GM19452 (cell line): ENCODE measurements around the gene SYNGR4.
"Not testable (repeated sequence)": the region's sequence is repeated elsewhere in the genome, so short reads cannot be mapped to it uniquely, and the experiment has no call there.

Experiments
- ATAC-seq: cut with Tn5 transposase; IDR thresholded peaks from one replicate; pipeline ENCODE4 v1.9.1; 2021; ENCODE audit not compliant: unreplicated experiment

The SYNGR4 gene

DNA sequence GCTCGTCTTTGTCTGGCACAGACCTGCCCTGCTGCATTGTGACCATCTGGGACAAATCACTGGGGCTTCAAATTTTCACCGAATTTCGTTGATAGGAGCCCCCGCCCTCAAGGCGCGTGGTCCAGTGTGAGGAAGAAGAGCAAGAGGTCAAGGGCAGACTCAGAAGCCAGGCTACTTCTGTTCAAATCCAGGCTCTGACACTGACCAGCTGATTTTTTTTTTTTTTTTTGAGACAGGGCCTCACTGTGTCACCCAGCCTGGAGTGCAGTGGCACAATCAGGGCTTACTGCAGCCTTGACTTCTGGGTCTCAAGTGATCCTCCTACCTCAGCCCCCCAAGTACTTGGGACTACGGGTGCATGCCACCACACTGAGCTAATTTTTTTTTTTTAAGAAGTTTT, 7.2 kb downstream of the SYNGR4 start:
- no peak for ATAC-seq

DNA sequence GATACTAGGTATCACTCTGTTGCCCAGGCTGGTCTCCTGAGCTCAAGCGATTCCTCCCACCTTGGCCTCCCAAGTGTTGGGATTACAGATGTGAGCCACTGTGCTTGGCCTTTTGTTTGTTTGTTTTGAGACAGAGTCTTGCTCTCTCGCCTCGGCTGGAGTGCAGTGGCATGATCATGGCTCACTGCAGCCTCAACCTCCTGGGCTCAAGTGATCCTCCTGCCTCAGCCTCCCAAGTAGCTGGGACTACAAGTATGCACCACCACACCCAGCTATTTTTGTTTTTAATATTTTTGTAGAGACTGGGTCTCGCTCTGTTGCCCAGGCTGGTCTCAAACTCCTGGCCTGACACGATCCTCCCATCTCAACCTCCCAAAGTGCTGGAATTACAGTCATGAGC, 7.6 kb downstream of the SYNGR4 start:
- ATAC-seq, result not testable (repeated sequence)

DNA sequence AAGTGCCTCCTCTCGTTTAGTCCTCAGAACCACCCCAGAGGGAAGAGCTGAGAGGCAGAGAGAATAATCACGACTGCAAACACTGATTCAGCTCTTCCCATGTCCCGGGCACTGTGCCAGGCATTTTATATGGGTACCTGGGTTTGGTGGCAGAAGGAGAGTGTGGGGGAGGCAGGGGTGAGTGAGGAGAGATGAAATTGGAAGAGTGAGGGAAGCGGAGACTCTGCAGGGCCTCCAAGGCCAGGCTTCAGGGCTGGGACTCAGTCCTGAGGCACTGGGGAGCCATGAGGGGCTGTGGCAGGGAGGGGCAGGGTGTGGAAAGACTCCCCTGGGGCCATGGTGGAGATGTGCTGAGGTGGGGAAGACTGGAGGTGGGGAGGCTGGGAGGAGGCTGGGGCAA, 8.7 kb downstream of the SYNGR4 start:
- ATAC-seq, result no peak

DNA sequence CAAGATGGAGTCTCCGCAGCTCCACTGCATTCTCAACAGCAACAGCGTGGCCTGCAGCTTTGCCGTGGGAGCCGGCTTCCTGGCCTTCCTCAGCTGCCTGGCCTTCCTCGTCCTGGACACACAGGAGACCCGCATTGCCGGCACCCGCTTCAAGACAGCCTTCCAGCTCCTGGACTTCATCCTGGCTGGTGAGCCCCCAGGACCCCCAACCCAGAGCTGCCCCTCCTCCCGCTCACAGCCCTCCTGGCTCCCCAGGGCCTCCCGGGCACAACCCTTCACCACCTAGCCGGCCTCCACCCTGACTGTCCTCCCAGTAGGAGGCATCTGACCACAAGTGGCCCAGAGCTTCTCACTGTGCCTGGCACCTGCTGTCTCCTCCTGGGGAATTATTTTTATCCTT, 9.4 kb downstream of the SYNGR4 start:
- no peak for ATAC-seq

DNA sequence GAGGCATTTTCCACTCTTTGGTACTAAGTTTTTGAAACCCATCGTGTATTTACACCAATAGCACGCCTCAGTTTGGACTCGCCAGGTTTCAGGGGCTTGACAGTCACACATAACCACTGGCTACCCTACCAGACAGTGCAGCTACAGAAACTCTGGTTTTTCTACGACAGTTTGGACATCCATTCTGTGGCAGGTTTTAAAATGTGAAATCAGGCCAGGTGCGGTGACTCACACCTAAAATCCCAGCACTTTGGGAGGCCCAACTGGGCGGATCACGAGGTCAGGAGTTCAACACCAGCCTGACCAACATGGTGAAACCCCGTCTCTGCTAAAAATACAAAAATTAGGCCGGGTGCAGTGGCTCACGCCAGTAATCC, 14.0 kb downstream of the SYNGR4 start:
- ATAC-seq, result no peak

DNA sequence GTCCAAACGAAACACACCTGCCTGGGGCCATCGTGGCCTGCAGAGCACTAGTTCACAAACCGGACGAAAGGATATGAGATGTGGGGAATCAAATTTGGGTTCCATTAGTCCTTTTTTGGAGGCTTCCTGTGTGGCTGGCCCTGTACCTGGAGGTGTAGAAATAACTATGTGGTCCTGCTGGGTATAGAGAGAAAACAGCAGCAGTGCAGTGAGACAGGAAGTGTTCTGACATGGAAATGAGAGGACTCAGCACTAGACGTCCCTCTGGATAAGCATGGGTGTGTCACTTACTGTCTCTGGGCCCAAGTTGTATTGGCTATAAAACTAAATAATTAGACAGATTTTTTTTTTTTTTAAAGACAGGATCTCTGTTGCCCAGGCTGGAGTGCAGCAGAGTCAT, 14.9 kb downstream of the SYNGR4 start:
- ATAC-seq, result no peak

DNA sequence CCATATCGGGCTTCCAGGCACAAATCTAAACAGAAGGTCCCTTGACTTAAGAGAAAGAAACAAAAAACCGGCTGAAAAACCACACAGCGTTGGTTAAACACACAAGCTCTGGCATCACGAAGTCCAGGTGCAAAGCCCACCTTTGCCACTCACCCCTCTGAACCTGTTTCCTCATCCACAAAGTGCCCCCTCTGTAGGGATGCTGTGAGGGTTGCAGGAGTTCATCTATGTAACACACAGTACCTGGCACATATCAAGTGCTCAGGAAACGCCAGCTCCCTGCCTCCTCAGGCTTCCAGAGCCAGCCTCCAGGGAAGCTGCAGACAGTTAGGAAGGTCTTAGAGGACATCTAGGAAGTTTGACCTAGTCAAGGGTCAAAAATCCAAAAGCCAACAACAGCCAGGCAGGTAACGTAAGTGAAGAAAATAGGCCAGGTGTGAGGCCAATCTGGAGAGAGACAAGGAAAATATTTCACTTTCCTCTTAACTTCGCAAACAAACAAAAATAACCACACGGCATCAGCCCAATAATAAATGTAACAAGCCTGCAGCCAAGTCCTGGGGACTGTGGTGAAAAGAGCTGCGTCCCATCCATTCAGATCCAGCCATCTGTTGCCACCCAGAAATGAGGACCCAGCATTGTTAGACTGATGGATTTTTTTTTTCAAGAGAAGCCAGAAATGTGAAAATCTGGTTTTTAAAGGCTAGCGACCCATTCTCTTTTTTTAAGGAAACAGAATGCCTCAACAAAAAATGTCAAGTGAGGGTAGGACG, 17.2 kb downstream of the SYNGR4 start:
- no peak for ATAC-seq

DNA sequence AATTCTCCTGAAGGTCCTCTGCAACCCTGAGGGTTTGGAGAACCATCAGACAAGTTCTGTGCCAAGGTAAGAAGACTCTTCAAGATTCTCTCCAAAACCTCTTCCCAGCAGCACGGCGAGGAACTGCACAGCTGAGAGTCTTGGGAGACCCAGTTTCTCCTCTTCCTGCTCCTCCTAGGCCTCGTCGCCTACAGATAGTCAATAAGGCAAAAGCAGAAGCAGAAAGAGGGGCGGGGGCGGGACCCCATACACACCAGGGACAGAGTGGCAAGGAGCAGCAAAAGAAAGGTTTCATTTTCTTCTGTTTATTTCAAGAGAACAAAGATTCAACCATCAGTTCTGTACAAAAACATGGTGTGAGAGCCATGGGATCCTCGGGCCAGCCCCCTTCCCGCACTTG, 18.1 kb downstream of the SYNGR4 start:
- no peak for ATAC-seq

DNA sequence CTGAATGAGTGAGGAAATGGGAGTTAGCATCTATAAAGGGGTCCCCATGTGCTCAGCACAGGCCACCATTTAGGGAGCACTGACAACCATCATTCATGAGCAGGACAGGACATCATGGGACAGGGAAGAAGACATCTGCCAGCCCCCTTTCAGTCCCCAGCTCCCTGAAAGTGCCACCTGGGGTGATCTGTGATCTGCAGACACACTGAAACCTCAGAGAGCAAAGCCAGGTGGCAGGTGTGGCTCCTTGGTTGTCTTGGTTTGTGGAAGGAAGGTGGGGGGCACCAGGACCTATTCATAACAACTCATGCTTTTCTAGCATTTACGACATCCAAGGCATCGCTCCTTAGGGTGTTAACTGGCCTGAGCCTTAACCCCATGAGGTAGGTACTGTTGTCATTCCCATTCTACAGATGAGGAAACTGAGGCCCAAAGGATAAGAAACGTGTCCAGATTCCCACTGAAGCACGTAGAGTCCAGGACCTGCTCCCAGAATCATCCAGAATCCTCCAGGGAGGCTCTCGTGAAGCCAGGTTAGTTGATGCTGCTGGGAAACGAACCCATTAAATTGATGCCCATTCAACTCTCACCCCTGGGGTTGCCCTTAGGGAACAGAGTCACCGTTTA, 21.4 kb downstream of the SYNGR4 start:
- ATAC-seq, result no peak

DNA sequence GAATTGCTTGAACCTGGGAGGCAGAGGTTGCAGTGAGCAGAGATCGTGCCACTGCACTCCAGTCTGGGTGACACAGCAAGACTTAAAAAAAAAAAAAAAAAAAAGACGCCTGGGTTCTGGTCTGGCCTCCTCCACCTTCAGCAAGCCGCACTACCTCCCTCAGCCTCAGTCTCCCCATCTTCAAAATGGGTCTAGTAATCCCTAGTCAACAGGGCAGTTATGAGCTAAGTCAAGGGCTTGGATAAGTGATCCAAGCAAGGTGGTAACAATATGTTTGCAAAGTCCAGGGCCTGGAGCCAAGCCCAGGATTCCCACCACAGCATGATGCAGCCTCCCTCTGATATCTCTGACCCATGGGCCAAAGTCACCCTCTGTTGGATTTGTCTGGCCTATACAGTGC, 22.8 kb downstream of the SYNGR4 start:
- no peak for ATAC-seq

DNA sequence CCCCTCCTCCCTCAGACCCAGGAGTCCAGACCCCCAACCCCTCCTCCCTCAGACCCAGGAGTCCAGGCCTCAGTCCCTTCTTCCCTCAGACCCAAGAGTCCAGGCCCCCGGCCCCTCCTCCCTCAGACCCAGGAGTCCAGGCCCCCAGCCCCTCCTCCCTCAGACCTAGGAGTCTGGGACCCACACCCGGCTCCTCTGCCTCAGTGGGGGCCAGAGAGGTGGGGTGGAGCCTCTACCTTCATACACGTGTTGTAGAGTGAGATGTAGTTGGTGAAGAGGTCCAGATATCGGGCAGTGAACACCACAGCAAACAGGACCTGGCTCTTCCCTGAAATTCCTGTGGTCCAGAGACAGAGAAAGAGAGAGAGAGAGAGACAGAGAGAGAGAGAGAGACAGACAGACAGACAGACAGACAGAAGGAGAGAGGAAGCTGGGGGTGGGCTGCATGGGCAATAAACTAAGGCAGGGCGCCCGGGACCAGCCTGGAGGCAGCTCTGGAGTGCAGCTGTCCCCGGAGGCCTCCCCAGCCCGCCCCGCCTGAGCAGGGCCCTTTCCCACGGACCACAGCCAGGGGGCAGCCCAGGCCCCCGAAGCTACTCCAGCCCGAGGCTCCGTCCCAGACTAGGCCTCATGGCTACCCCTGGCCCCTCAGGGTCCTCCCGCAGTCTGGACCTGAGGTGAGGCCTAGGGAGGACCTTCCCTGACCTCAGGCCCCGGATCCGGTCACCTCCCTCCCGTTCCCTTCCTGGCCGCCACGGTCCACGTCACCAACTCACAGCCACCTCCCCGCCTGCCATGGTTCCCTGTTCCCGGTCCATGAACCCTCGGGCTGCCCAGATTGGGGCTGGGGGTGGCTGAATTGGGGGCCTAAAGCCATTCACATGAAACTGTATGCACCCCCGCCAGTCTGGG, 26.3 kb downstream of the SYNGR4 start:
- no peak for ATAC-seq

DNA sequence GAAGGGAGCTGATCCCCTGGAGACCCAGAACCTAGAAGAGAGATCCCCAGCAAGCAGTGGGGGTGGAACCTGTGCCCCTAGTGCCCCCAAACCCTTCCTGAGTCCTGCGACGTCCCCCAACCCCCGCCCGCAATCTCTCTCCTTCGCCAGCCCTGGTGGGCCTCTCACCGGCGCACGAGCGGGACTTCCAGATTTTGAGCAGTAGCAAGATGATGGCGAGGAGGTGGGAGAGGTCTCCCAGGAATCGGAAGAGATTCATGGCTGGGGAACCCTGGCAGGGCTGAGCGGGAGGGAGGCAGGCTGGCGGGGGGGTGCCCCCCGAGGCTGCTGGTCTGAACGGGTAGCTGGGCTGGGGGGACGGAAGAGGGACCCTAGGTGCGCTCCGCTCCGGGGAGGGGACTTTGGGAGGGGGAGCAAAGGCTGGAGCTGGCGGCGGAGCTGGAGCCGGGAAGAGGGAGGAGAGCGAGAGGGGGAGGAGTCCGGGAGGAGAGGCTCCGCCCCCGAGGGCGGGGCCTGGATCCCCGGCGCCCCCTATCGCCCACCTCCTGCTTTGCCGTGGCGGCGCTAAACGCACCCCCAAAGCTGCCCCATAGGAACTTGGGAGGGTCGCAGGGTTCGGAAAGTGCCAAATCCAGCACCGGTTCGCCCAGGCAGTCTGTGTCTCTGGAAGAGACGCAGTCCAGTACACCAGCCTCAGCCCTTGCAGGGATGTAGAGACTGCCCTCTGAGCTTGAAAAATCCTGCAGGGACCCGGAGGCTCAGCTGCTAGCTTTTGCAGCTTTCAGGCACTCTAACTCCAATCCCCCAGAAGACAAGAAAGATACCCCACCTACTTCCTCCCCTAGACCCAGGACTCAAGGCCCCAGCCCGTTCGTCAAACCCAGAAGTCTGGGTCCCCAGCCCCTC, 27.2 kb downstream of the SYNGR4 start, which contains the start of gene KDELR1:
KDELR1 (minus strand) TSS at position 452 of the 906 bp plus-strand sequence; CDS start at position 259, 193 bp downstream.
- no peak for ATAC-seq

DNA sequence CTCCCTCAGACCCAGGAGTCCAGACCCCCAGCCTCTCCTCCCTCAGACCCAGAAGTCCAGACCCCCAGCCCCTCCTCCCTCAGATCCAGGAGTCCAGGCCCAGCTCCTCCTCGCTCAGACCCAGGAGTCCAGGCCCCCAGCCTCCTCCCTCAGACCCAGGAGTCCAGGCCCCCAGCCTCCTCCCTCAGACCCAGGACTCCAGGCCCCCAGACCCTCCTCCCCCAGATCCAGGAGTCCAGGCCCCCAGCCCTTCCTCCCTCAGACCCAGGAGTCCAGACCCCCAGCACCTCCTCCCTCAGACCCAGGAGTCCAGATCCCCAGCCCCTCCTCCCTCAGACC, 27.8 kb downstream of the SYNGR4 start:
- not testable (repeated sequence) for ATAC-seq

DNA sequence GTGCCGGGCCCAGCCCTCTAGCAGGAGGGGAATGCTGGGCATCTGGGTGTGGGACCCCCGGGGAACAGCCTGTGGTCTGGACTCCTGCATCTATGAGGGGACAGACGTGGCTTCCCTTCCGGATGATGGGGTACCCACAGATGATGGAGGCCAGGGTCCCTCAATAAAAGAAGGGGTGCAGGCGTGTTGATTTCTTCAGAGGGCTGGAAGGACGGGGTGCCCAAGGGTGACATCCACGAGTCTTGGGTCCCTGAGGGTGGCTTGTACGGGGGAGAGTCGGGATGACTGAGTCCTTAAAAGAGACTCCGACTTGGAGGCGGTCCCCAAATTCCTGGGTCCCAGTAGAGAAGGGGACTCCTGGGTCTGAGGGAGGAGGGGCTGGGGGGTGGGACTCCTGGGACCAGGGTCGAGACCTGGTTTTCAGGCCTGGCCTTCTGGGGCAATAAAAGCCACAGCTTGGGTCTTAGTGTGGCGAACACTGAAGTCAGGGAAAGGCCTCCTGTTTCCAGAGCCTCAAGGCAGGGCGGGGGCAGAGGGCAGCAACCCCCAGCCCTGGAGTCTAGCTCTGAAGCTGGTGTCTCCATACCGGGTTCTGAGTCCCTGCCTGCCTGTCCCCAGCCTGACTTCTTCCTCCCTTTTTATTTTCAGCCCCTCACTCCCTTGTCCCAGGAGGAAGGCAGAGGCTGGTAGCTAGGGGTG, 28.8 kb downstream of the SYNGR4 start:
- no peak for ATAC-seq

DNA sequence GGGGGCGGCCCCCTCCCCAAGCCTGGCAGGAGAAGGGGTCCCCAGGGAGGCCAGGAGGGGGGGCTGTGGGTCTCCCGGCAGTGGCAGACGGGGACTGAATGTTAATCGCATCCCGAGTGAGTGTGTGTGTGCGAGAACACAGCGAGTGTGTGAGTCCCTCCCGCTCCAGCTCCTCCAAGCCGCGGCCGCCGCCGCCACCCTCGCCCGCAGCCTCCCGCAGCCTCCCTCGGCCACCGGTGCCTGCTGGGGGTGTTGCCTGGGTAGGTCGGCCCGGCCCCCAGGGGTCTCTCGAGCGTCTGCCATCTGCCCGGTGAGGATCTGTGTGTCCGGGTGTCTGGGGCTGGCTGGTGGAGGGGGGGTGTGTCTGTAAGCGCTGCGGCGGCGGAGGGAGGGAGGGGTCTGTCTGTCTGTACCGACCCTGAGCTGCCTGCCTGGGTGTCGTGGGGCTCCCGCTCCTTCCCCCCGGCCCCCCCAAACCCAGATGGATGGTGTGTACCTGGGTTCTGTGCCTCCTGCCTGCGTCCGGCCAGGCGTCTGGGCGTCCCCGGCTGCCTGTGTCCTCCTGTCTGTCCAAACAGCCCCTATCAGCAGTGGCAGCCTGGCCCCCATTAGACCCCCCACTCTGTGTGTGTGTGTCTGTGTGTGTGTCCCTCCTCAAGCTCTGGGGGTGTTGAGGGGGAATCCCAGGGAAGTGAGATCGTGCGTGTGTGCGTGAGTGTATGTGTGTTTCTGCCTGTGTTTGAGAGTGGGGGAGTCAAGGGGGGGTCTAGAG, 29.6 kb downstream of the SYNGR4 start, which contains the start of gene GRIN2D:
GRIN2D (plus strand) TSS at position 110 of the 772 bp plus-strand sequence. CDS start 4,725 bp downstream, outside the sequence.
- no peak for ATAC-seq

DNA sequence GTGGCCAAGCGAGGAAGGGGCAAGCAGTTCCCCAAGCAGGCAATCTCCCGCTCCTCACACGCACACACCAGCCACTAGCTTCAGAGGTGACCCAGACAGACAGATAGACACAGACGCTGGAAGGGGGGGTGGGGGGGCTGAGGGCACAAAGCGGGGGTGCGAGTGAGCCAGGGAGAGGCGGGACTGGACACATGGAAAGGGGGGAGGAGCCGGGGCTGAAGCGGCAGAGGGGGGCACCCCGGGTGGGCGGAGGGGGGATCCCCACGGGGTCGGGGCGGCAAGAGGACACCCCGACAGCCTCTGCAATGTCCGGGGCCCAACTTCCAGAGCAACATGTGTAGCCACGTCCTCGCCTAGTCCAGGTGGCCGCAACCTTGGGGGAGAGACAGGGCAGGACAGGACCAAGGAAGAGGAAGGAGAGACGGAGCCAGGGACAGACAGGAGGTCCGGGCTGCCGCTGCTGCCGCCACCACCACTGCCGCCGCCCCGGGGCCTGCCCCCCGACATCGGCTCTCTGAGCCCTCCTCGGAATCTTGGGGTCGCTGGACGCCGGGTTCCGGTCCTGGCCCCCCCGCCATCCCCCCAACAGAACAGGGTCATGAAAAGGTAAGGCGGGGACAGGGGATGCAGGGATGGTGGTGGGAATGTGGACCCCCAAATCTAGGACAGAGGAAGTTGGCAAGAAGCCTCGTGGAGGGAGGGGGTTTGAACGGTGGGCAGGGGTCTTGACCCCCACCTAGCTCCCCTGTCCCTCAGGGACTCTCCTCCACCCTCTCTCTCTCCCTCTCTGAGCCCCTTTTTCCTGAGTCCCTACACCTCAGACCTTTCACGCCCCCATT, 30.4 kb downstream of the SYNGR4 start:
- ATAC-seq, result no peak

DNA sequence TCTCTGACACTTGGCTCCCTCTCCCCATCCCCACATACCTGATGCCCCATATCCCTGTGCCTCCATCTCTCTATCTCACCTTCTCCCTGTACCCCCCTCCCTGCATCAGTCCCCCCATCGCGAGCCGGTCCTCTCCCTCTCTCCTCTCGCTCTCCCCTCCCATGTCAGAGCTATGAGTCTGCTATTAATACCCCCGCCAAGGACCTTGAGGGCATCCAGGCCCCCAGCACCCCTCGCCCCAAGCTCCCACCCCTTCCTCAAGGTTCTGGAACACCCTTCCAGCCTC, 30.9 kb downstream of the SYNGR4 start:
- ATAC-seq, result no peak

DNA sequence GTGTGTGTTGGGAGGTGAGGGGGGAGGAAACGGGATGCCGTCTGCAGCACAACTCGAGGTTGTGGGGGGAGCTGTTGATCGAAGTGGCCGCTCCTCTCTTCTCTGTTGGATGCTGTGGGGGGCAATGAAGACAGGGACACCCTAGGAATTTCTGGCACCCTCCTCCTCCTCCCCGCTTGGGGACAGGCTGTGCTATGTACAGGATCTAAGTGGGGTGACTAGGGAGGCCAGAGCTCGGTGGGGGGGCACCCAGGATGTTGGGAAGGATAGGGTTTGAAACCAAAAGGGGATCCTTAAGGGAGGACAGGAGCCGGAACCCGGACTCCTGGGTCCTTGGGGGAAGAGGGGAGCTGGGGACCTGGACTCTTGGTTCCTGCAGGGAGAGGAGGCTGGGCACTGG, 31.3 kb downstream of the SYNGR4 start:
- ATAC-seq, result no peak
